Myocyte (in vitro differentiated cells): ENCODE data around the gene THY1. TPM values are rescaled to one million over a fixed set of nuclear protein-coding genes. Genes with fewer than 3 reads are reported as not detected.
A peak's percentile ranks its signal among the peaks of the same experiment; 100 is the strongest.
"Not testable (repeated sequence)": the region's sequence is repeated elsewhere in the genome, so short reads cannot be mapped to it uniquely, and the experiment has no call there.

Experiments
- DNase-seq: peaks from one replicate; pipeline ENCODE4 v3.0.0-alpha.2; 2012; ENCODE audit warnings: low read depth
- total RNA-seq: library from RNA; depleted of rRNA; stranded (reverse); fragments of >200 nt; gene quantifications from 2 replicates; pipeline ENCODE4 v1.2.3, GENCODE V29; 2014

Gene THY1
- total RNA-seq, 1 donor from 2014 or later: 112 TPM

DNA sequence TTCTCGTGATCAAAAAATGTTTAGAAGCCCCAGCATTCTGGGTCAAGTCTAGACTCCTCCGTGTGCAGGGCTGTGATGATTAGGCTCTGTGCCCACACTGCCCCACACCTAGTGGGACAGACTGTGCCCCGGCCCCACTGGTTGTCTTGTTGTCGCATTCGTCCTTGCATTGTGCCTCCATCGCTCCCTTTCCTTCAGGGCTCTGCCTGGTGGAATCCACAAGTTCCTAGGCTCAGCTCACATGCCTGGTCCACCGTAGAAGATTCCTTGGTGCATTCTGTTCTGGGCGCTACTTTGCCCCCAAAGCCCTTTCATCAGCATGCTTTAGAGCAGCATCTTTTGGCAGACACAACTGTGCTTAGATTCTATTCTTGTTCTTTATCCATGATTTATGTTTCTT lies 23.5 kb upstream of the THY1 start:
- DNase-seq: no peak

DNA sequence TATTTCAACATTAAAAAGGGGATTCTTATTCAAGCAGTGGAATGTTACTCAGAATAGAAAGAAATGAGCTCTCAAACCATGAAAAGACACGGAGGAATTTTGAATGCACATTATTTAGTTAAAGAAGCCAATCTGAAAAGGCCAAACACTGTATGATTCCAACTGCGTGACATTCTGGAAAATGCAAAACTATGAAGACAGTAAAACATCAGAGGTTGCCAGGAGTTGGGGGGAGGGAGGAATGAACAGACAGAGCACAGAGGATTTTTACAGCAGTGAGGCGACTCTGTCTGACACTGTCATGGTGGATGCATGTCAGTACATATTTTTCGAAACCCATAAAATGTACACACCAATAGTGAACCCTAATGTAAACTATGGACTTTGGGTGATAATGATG lies 22.9 kb upstream of the THY1 start:
- no peak for DNase-seq

DNA sequence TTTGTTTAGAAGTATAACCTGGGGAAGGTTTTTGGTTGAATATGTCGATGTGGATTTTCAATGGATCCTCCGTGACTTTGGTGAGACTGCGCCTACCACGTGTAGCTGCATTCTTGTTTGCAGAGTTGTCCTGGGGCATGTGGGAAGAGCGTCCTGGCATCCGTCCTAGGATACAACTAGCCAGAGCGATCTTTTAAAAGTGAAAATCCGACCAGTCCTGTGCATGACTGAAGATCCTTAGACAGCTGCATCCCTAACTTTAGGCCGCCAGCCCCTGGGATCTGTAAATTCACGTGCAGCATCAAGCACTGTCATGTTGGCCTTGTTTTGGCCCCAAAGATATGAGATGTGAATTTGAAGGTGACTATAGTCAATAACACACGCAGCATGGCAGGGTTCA lies 22.4 kb upstream of the THY1 start:
- no peak for DNase-seq

DNA sequence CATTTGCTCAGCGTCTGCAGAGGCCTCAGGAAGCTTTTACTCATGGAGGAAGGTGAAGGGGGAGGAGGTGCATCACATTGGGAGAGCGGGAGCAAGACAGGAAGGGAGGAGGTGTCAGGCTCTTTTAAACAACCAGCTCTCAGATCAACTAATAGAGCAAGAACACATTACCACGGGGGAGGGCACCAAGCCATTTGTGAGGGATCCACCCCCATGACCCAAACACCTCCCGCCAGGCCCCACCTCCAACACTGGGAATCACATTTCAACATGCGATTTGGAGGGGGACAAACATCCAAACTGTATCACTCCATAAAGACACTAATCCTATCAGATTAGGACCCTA lies 18.9 kb upstream of the THY1 start:
- DNase-seq: no peak

DNA sequence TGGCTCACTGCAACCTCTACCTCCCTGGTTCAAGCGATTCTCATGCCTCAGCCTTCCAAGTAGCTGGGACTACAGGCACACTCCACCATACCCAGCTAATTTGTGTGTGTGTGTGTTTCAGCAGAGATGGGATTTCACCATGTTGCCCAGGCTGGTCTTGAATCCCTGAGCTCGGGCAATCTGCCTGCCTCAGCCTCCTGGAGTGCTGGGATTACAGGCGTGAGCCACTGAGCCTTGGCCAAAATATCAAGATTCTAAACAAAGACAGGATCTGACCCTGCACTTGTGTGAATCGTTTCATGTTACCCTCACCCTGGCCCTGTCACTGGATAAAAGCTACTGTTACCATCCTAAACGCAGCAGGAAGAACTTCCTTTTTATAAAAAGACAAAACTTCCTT lies 15.6 kb upstream of the THY1 start:
- no peak for DNase-seq

DNA sequence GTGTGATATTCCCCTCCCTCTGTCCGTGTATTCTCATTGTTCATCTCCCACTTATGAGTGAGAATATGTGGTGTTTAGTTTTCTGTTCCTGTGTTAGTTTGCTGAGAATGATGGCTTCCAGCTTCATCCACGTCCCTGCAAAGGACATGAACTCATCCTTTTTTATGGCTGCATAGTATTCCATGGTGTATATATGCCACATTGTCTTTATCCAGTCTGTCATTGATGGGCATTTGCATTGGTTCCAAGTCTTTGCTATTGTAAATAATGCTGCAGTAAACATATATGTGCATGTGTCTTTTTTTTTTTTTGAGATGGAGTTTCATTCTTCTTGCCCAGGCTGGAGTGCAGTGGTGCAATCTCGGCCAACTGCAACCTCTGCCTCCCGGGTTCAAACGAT lies 14.5 kb upstream of the THY1 start:
- DNase-seq: not testable (repeated sequence)

DNA sequence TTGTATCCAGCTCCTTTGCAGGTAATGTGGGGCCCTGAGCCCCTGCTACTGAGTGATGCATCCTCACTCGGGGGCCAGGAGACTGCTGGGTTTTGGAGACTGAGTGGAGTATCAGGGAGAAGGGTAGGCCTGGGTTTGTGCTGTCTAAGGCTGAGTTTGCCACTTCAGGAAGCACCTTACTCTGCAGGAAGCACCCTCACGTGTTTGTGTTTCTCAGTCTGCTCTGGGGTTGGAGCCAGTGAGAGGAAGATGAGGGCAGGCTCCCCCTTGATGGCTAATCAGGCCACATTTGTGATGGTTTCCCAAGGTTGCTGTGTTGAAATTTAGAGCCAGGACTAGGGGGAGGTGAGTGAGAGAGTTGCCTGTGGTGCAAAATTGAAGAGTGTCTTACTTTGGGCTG lies 13.7 kb upstream of the THY1 start:
- no peak for DNase-seq

DNA sequence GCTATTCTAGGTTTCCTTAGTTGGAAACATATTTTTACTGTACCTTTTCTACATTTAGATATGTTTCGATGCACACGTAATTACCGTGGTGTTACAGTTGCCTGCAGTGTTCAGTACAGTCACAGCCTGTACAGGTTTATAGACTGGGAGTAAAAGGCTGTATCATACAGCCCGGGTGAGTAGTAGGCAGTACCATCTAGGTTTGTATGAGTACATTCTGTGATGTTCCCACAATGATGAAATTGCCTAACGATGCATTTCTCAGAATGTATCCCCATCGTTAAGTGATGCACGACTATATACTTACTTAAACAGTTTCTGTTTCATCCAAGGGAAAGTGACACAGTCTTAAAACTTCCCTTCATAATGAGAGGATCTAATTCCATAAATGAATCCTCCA lies 13.1 kb upstream of the THY1 start:
- DNase-seq: no peak

DNA sequence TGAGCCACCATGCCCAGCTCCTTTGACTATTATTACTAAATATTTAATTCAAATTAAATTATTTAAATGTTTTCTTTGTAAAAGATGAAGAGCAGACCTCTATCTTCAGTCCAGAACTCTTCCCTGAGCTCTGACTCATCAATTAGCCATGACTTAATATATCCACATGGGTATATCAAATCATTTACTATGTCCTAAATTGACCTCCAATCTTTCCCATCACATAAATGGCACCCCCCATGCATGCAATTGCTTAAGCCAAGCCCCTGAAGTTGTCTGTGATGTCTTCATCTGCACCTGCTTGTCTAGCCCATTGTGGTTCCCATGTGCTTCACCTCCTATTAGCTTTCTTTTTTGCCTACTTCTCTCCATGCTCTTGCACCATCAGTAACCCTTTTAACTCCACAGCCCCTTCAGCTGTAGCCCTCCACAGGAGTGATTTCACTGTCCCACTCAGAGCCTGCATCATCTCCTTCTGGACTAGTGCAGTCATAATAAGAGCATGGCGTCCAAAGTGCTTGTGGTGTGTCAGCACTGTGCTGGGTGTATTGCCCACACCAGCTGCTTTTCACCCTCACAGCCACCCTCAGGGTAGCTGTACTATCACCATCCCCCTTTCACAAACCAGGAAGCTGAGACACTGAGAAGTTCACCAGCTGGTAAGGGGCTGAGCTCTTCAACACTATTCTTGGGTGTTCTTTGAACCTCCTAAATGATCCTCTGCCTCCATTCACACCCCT lies 11.8 kb upstream of the THY1 start:
- DNase-seq: peak; percentile 77

DNA sequence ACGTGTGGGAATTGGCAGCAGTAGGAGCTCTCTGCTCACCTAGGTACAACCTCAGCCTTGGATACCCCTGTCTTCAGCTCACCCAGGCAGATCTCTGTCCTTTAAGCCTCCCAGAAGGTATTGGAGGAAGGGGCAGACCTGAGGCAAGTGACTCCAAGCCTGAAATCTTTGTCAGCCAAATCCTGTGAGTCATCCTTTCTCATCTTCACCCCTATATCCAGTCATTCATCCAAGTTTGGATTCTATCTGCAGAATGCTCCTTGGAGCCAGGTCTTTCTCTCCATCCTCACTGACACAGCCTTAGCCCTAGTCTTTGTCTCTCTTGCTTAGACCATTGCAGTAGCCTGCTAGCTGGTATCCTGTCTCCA lies 10.4 kb upstream of the THY1 start:
- peak; percentile 34 for DNase-seq

DNA sequence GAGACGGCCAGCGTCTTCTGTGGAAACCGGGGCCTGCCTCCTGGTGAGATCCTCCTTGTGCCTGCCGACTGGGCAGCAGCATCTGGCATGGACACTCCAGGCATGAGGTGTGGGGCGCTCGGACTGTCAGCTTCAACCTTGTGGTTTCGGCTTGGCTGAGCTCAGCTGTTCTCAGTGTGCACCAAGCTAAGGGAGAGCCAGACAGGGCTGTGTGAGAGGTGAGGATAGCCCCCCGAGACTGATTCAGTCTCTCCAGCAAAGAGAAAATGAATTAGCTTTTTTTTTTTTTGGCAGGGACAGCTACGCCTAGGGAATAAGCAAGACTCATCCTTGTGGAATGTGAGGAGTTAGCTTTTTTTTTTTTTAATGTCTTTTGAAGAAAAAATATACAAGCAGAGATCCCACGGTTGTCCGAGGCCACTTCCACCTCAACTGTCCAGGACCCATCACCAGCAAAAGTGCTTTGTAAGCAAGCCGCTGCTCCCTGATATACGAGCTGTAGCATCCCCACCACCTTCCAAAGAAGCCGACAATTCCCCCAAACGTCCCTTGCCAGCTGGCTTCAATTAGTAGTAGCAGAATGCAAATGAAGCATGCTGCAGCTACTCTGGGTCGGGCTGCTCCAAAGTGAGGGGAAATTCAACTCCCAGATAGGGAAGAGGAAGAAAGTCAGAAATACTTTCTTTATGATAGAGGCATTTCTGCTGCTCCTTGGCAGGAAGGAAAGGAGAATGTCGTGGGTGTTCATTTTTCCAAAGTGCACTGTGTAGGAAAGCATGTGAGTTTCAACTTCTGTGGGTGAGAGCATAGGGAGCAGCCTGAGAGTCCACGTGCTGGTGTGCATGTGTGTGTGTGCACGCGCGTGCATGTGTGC lies 9.7 kb upstream of the THY1 start:
- DNase-seq: peak; percentile 88

DNA sequence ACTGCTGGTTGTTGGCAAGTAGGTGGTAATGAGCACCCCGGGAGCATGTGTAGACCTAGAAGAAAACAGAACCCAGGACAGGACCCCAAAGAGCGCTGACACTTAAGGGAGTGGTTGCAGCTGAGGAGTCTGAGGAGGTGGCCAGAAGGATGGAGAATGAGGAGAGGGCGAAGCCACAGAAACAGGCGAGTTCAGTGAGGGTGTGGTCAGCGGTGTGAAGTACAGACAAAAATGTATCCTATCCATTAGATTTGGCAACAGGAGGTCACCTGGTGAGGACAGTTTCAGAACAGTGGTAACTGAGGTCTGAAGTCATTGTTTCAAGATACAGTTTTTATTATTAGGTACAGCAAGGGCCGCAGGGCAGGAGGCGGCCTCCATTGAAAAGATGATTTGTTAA lies 8.6 kb upstream of the THY1 start:
- no peak for DNase-seq

DNA sequence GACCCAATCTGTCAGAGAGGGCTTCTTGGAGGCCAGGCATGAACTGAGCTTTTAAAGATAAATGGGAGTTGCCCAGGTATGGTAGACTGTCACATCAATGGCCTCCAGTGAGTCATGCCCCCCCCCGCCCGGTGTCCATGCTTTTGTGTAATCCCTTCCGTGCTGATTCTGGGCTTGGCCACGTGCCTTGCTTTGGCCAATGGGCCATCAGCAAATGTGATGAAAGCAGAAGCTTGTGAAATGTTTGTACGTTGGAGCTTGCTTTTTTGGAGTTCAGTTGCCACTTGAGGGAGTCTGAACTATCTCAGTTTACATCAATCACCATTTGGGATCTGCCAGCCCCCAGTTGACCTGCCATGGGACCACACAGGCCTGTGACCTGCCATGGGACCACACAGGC lies 4.3 kb upstream of the THY1 start:
- no peak for DNase-seq

DNA sequence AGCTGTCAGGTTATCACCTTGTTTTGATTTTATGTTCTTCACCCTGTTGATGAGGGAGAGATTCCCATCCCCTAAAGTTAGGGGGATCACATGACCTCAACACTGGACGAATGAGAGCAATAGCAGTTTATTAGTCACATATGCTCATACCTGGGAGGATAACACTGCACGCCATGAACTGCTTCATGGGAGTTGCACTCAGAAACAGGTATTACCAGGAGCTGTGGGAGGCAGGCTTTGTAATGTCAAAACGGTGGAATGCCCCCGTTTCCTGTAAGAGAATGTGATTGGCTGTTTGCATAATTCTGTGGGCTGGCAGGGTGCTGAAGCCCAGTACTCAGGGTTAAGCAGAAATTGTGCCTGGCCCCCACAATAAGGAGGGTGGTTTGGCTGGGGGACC lies 3.2 kb upstream of the THY1 start:
- no peak for DNase-seq

DNA sequence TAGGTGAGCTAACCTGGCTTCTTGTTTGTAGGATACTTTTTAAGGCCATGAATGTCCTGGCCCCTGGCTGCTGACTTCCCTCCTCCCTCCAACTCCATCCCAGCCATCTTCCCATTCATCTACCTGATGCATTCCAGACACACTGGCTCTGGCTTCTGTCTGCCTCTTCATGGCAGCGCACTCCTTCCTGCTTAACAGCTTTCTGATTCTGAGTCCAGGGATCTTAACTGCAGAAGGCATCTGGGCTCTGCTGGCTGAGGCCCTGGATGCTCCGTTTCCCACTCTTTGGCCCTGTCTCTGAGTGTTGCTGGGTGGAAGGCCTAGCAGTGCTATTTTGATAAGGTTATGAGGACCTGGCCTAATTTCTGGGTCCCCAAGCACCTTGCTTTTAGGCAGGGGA lies 1.8 kb upstream of the THY1 start:
- DNase-seq: no peak

DNA sequence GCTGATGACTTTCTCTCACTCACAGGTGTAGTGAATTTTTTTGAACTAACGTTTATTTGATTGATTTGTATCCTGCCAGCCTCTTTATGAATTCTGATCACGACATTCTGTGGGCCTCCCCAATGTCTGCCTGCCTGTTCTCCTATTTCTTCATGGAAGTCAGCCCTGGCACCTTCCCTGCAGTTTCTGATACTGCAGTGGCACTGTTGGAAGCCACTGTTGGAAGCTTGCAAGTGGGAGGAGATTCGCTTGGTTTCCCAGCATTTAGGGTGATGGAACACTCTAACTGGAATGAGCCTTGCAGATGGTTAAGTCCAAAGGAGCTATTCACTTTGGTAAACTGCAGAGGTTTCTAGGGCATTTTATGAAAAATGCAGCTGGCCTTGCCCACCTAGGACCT lies 1.3 kb upstream of the THY1 start:
- no peak for DNase-seq

DNA sequence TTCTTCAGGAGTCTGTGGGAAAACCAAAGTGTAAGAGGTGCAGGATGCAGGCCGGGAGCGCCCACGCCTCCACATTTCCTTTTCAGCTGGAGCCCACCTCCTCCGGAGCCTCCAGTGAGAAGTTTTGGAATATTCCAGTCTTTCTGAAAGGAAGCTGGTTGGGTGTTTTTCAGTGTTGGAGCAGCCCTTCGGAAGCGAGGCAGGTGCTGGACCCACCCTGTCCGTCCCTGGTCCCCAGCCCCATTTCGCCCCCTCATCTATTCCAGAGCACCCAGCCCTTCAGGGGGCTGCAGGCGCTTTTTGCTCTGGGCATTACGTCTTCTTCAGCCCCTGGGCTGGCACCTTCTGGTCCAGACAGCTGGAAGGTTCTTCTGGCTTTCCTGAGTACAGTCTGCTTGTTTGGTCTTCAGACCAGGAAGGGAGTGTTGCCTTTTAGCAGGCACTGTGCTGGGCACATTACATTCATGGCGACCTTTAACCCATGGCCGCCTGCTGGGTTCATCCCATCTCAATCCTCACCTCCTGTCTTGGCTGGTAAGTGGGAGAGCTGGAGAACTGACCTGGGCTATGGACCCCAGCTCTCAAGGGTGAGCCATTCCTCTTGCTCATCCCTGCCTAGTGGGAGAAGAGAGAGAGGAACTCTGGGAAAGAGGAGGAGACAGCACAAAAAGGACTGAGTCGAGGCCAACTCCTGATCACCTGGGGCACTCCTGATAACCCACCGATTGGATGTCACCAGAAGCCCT lies 710 bp upstream of the THY1 start:
- DNase-seq: no peak

DNA sequence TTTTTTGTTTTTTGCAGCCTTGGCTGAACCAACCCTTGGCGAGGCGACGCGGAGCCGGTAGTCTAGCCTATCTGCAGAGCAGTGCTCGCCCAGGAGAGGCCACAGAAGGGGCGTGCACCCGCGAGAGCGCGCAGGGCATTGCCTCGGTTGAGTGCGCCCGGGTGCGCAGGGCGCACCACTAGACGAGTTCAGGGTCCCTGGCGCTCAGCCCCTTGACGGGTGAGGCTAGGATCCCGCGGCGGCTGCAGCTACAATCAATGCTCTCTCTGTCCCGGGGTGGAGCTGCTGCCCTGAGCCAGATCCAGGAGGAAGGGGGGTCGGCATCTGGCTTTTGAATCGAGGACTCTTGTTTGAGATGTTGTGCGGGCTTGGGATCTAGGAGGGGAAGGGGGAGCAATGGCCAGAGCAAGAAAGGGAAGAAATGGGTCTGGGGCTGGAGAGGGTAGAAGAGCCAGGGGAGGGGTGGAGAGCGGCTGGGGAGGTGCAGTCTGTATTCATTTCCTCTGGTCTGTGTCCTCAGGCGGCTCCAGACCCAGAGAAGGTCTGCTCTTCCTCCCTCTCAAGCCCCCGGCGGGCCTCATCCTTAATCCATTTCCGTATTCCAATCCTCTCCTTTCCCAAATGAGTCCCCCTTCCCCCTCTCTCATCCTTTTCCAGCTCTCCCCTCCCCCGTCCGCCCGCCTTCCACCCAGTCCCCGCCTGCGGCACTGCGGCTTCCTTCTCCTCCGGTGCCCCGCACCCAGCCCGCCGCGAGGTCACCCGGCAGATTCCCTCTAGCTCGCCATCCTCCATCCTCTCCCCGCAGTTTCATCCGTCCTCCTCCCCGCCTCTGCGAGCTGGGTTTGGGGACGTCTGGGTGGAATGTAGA lies 797 bp downstream of the THY1 start:
- no peak for DNase-seq

DNA sequence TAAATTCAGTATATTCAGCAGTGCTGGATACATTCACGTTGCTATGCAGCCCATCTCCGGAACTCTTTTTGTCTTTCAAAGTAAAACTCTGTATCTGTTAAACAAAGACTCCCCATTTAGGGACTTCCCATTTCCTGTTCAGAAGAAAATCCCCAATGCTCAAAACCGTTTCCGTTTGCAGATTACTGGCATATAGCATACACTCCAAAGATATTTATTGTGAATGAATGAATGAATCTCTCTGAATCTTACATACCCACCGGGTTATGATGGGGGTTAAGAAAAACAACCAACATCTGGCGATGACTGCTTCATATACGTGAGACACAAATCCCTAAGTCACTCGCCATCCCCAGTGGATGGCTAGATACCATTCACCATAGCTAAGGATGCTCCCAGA lies 1.6 kb downstream of the THY1 start:
- no peak for DNase-seq

DNA sequence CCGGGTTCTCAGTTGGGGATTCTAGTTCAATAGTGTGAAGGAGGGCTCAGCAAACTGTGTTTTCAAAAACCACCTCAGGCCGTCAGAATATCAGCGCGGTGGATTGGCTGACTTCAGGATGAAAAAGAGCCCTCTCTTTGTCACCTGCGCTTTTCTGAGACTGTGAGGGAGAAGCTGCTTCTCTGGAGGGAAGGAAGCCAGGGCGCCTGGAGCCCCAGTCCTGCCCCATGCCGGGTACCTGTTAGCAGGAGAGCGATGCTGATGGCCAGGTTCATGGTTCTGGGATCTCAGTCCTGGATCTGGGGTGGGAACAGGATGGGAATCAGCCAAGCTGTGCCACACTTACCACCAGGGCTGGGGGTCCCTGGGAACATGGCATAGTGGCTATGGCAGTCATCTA lies 2.3 kb downstream of the THY1 start:
- no peak for DNase-seq

DNA sequence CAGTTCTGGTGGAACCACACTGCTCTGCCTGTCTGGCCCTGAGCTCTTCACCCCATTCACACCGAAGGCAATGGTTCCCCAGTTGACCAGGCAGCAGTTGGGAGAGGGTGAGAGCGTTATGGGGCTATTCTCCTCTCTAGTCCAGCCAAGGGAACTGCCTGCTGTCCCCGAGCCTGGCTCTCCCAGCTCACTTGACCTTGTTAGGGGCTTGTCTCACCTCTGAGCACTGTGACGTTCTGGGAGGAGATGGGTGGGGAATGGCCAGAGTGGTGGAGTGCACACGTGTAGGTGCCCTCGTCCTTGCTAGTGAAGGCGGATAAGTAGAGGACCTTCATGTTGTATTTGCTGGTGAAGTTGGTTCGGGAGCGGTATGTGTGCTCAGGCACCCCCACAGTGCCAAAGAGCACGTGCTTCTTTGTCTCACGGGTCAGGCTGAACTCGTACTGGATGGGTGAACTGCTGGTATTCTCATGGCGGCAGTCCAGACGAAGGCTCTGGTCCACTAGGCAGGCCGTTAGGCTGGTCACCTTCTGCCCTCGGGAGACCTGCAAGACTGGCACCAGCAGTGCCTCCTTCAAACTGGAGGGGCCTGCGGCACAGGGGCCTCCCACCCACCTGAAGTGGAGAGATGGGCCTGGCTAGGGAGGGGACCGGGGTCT lies 3.0 kb downstream of the THY1 start:
- DNase-seq: no peak
